Lower leg skin (tissue), 4 donors: ENCODE results near the gene WFDC10A. TPM values are rescaled to one million over a fixed set of nuclear protein-coding genes. Genes with fewer than 3 reads are reported as not detected.
"Not testable (repeated sequence)": the region's sequence is repeated elsewhere in the genome, so short reads cannot be mapped to it uniquely, and the experiment has no call there.

ENCODE experiments used
- DNase-seq, 2 donors: peaks; one replicate each; pipeline ENCODE4 v3.0.0-alpha.2; 2019; ENCODE audit warnings: low spot score in 2 of 2
- H3K4me3 ChIP-seq: fragments of 200-600 bp; sonication (generic); 2 replicates; pipeline ENCODE4 v1.5.1; 2017; ENCODE audit warnings: mild to moderate bottlenecking, low read depth; ENCODE audit not compliant: poor library complexity, severe bottlenecking
- POLR2A ChIP-seq, 2 donors: fragments of 450-650 bp; IDR thresholded peaks; one replicate each; pipeline ENCODE4 v1.6.1; 2016 to 2017; ENCODE audit warnings: antibody characterized with exemption in 2 of 2, mild to moderate bottlenecking in 1 of 2, moderate library complexity in 1 of 2
- WGBS, 2 donors: methylation state at CpG; one replicate each; pipeline ENCODE4 v1.1.5; 2018; 5-methylcytosine and 5-hydroxymethylcytosine counted together
- intact Hi-C: fragments of 100-400 bp; cut with DNase I; formaldehyde crosslinking; loops from one replicate; pipeline ENCODE4 v1.15.0; 2023; ENCODE audit warnings: low total_unique reads
- total RNA-seq, 4 donors: library from RNA; depleted of rRNA; stranded (reverse); fragments of >200 nt; gene quantifications; one replicate each; pipeline ENCODE4 v1.1.0, GENCODE V29; 2016
- TF ChIP-seq, protein P1 (sequence below), 3 donors: fragments of 450-650 bp; IDR thresholded peaks; one replicate each; pipeline ENCODE4 v1.5.1; 2016; ENCODE audit warnings: antibody characterized with exemption in 3 of 3, mild to moderate bottlenecking in 3 of 3, moderate library complexity in 2 of 3

Gene WFDC10A
- total RNA-seq, 4 donors from 2014 or later, result not detected

GRCh38 chr20:45639687-45640086 is 10.1 kb downstream of the WFDC10A start:
- DNase-seq, result no peak
- no peak for TF ChIP-seq POLR2A (IDR thresholded peaks at IDR 0.05)
- TF ChIP-seq, protein P1, sequence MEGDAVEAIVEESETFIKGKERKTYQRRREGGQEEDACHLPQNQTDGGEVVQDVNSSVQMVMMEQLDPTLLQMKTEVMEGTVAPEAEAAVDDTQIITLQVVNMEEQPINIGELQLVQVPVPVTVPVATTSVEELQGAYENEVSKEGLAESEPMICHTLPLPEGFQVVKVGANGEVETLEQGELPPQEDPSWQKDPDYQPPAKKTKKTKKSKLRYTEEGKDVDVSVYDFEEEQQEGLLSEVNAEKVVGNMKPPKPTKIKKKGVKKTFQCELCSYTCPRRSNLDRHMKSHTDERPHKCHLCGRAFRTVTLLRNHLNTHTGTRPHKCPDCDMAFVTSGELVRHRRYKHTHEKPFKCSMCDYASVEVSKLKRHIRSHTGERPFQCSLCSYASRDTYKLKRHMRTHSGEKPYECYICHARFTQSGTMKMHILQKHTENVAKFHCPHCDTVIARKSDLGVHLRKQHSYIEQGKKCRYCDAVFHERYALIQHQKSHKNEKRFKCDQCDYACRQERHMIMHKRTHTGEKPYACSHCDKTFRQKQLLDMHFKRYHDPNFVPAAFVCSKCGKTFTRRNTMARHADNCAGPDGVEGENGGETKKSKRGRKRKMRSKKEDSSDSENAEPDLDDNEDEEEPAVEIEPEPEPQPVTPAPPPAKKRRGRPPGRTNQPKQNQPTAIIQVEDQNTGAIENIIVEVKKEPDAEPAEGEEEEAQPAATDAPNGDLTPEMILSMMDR (IDR thresholded peaks at IDR 0.05), result no peak
- H3K4me3 ChIP-seq, result no peak overlapping the region
- 89% methylated on average over 5 of the region's 5 CpGs for WGBS, 2 donors
- intact Hi-C loops, result no loop called here

DNA sequence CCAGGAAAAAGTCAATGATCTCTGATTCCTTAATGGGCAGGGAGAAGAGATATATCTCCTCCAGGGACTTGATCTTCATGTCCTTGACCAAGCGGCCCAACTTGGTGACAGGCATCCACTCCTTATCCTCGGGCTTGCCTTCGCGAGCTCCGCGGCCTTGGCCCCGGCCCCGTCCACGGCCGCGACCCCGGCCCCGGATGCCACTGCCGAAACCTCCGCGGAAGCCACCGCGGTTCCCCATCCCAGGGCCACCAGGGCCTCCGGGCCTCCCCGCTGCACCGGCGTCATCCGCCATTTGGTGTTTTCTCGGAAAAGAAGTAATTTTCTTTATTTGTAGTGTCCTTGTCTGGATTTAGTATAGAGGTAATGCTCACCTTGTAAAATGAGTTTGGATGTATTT is 11.5 kb downstream of the WFDC10A start:
- DNase-seq, H3K4me3 ChIP-seq, intact Hi-C loops: not testable (repeated sequence)
- WGBS, 2 donors, result 97% methylated on average over 24 of the region's 24 CpGs

DNA sequence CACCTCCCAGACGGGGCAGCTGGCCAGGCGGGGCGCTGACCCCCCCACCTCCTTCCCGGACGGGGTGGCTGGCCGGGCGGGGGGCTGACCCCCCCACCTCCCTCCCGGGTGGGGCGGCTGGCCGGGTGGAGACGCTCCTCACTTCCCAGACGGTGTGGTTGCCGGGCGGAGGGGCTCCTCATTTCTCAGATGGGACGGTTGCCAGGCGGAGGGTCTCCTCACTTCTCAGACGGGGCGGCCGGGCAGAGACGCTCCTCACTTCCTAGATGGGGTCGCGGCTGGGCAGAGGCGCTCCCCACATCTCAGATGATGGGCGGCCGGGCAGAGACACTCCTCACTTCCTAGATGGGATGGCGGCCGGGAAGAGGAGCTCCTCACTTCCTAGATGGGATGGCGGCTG is 16.3 kb downstream of the WFDC10A start:
- DNase-seq, H3K4me3 ChIP-seq, intact Hi-C loops: not testable (repeated sequence)
- WGBS, 2 donors, result 93 to 98% methylated on average over 18 of the region's 28 CpGs

- WGBS, 2 donors, result 75 to 80% methylated on average over 3 of the region's 3 CpGs
- no peak overlapping the region for H3K4me3 ChIP-seq
- DNase-seq, result no peak
- TF ChIP-seq, protein P1 (IDR thresholded peaks at IDR 0.05), result no peak
- no peak for TF ChIP-seq POLR2A (IDR thresholded peaks at IDR 0.05)
- intact Hi-C loops, result no loop called here
Observed at GRCh38 chr20:45646875-45647274, 17.3 kb downstream of the WFDC10A start.

GRCh38 chr20:45647441-45648050 is 18.0 kb downstream of the WFDC10A start:
- H3K4me3 ChIP-seq, result no peak overlapping the region
- intact Hi-C loops, result no loop called here
- 60 to 93% methylated on average over 1 of the region's 1 CpG for WGBS, 2 donors
- no peak for DNase-seq
- TF ChIP-seq, protein P1 (IDR thresholded peaks at IDR 0.05), result no peak
- no peak for TF ChIP-seq POLR2A (IDR thresholded peaks at IDR 0.05)

DNA sequence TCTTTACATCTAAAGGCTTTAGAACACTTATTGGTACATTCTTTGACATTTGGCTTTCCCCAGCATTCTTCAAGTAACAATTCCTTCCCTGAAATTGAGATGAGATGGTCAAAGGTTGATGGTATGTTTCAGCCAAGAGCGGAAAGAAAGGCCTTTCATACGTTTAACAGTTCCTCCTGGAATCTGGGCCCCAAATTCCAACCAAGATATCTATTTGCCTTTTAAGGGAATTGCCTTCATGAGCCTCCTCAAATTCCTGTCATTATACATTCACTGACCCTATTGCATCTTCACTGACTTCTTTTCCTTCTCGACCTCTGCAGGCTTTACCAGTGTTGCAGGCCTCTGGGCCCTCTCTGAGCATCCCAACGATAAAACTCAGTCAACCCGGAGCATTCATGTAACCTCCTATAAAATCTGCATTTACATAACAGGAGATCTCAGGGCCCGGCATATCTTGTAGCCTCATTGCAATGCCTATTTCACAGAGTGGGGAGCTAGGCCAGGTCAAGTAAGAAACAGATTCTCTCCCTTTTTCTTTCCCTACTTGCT is 19.8 kb downstream of the WFDC10A start:
- TF ChIP-seq POLR2A (IDR thresholded peaks at IDR 0.05), result no peak
- TF ChIP-seq, protein P1 (IDR thresholded peaks at IDR 0.05), result no peak
- intact Hi-C loops, result no loop called here
- no peak overlapping the region for H3K4me3 ChIP-seq
- DNase-seq, result no peak
- 83 to 85% methylated on average over 6 of the region's 6 CpGs for WGBS, 2 donors

DNA sequence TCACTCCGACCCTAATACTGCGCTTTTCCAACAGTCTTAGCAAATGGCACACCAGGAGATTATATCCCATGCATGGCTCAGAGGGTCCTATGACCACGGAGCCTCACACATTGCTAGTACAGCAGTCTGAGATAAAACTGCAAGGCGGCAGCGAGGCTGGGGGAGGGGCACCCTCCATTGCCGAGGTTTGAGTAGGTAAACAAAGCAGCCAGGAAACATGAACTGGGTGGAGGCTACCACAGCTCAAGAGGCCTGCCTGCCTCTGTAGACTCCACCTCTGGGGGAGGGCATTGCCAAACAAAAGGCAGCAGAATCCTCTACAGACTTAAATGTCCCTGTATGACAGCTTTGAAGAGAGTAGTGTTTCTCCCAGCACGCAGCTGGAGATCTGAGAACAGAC is 22.2 kb downstream of the WFDC10A start:
- DNase-seq, H3K4me3 ChIP-seq, intact Hi-C loops: not testable (repeated sequence)
- whole genome bisulfite sequencing, 2 donors, result 75 to 85% methylated on average over 7 of the region's 7 CpGs

- WGBS, 2 donors, result 78 to 86% methylated on average over 3 of the region's 3 CpGs
- intact Hi-C loops, DNase-seq, H3K4me3 ChIP-seq: not testable (repeated sequence)
Observed at GRCh38 chr20:45657038-45657437, 27.5 kb downstream of the WFDC10A start.
